IMR-90 (cell line): ENCODE measurements around the gene LMTK2. TPM values are rescaled to one million over a fixed set of nuclear protein-coding genes. Genes with fewer than 3 reads are reported as not detected.

Experiments
- ATAC-seq: fragments of 200-7000 bp; cut with Tn5 transposase; 2 replicates; pipeline ENCODE4 v1.9.1; 2020; ENCODE audit warnings: low read depth, mild to moderate bottlenecking, moderate library complexity
- BruUV-seq: library from RNA; stranded (reverse); fragments of 400-500 nt; replicated peaks from 2 replicates; lab custom pipeline; 2021; lab: Mats Ljungman, UMichigan
- CTCF ChIA-PET: fragments of 300-600 bp; formaldehyde crosslinking; extraction: SDS; loops from one replicate; lab custom pipeline; 2021; ENCODE audit warnings: antibody characterized with exemption; lab: Yijun Ruan, JAX
- POLR2A ChIA-PET: fragments of 300-600 bp; sonication (Branson Sonifier 250); formaldehyde crosslinking; loops from one replicate; lab custom pipeline; 2022; ENCODE audit warnings: antibody characterized with exemption; ENCODE audit not compliant: unreplicated experiment; lab: Charles Lee
- DNase-seq: peaks from one replicate; pipeline ENCODE4 v3.0.0; 2013
- H2AFZ ChIP-seq: replicated peaks from 2 replicates; pipeline ENCODE3; 2013; ENCODE audit warnings: low read length, mild to moderate bottlenecking; ENCODE audit not compliant: poor library complexity
- H2AK5ac ChIP-seq: 2 replicates; pipeline ENCODE4 v1.6.1; 2013; ENCODE audit warnings: low read depth, low read length, inconsistent platforms
- H2AK9ac ChIP-seq: replicated peaks from 2 replicates; pipeline ENCODE3; 2013; ENCODE audit warnings: mild to moderate bottlenecking, low read depth, low read length, moderate library complexity; ENCODE audit not compliant: poor library complexity
- H2BK120ac ChIP-seq: 2 replicates; pipeline ENCODE4 v1.6.1; 2013; ENCODE audit warnings: low read depth, low read length, inconsistent platforms
- H2BK15ac ChIP-seq: 3 replicates; pipeline ENCODE4 v1.6.1; 2013; ENCODE audit warnings: low read depth, low read length, inconsistent platforms
- H2BK20ac ChIP-seq: 2 replicates; pipeline ENCODE4 v1.6.1; 2013; ENCODE audit warnings: low read depth, mild to moderate bottlenecking, inconsistent platforms, low read length, moderate library complexity
- H2BK5ac ChIP-seq: 2 replicates; pipeline ENCODE4 v1.6.1; 2013; ENCODE audit warnings: mild to moderate bottlenecking, low read depth, low read length, inconsistent platforms; ENCODE audit not compliant: poor library complexity, severe bottlenecking
- H3K14ac ChIP-seq: replicated peaks from 2 replicates; pipeline ENCODE4 v1.6.1; 2013; ENCODE audit warnings: low read depth, low read length, inconsistent platforms
- H3K18ac ChIP-seq: 2 replicates; pipeline ENCODE4 v1.6.1; 2013; ENCODE audit warnings: low read depth, low read length, control low read depth
- H3K23ac ChIP-seq: 2 replicates; pipeline ENCODE4 v1.6.1; 2013; ENCODE audit warnings: low read depth, low read length, inconsistent platforms
- H3K27ac ChIP-seq: 2 replicates; pipeline ENCODE4 v1.5.1; 2013; ENCODE audit warnings: mild to moderate bottlenecking, control low read depth, low read length; ENCODE audit not compliant: insufficient read depth
- H3K27me3 ChIP-seq: 2 replicates; pipeline ENCODE4 v1.6.1; 2013; ENCODE audit warnings: low read length; ENCODE audit not compliant: control insufficient read depth, insufficient read depth
- H3K36me3 ChIP-seq: 2 replicates; pipeline ENCODE4 v1.6.1; 2013; ENCODE audit warnings: low read length, mixed read lengths; ENCODE audit not compliant: control insufficient read depth, insufficient read depth
- H3K4ac ChIP-seq: 2 replicates; pipeline ENCODE4 v1.6.1; 2013; ENCODE audit warnings: low read depth, low read length, inconsistent platforms
- H3K4me1 ChIP-seq: 2 replicates; pipeline ENCODE4 v1.6.1; 2013; ENCODE audit warnings: low read length, mixed read lengths; ENCODE audit not compliant: control insufficient read depth, insufficient read depth
- H3K4me2 ChIP-seq: 2 replicates; pipeline ENCODE4 v1.6.1; 2013; ENCODE audit warnings: low read depth, mild to moderate bottlenecking, control low read depth, low read length, moderate library complexity
- H3K4me3 ChIP-seq: 2 replicates; pipeline ENCODE4 v1.5.1; 2013; ENCODE audit warnings: low read depth, mild to moderate bottlenecking, control low read depth, low read length, moderate library complexity; ENCODE audit not compliant: insufficient read depth
- H3K56ac ChIP-seq: 2 replicates; pipeline ENCODE4 v1.6.1; 2013; ENCODE audit warnings: low read length, inconsistent platforms; ENCODE audit not compliant: insufficient read depth; ENCODE audit errors: extremely low read depth
- H3K79me1 ChIP-seq, 2 experiments: 2 replicates each; pipeline ENCODE4 v1.6.1; 2013; ENCODE audit warnings: low read length in 2 of 2, inconsistent platforms in 1 of 2, low read depth in 1 of 2
- H3K9ac ChIP-seq: 2 replicates; pipeline ENCODE4 v1.6.1; 2013; ENCODE audit warnings: low read depth, low read length, control low read depth
- H3K9me1 ChIP-seq: 2 replicates; pipeline ENCODE4 v1.6.1; 2013; ENCODE audit warnings: low read length, inconsistent platforms; ENCODE audit not compliant: insufficient read depth
- H3K9me3 ChIP-seq: 2 replicates; pipeline ENCODE4 v1.6.1; 2013; ENCODE audit warnings: low read length; ENCODE audit not compliant: control insufficient read depth, insufficient read depth
- H4K20me1 ChIP-seq: 2 replicates; pipeline ENCODE4 v1.6.1; 2013; ENCODE audit warnings: low read length, inconsistent platforms; ENCODE audit not compliant: insufficient read depth
- H4K5ac ChIP-seq: 2 replicates; pipeline ENCODE4 v1.6.1; 2013; ENCODE audit warnings: mild to moderate bottlenecking, low read depth, low read length, control low read depth
- H4K8ac ChIP-seq, 2 experiments: 2 replicates each; pipeline ENCODE4 v1.6.1; 2013; ENCODE audit warnings: low read depth in 2 of 2, low read length in 2 of 2, control low read depth in 1 of 2, inconsistent platforms in 1 of 2
- H4K91ac ChIP-seq: 2 replicates; pipeline ENCODE4 v1.6.1; 2013; ENCODE audit warnings: low read depth, low read length, inconsistent platforms; ENCODE audit not compliant: insufficient read depth
- BHLHE40 ChIP-seq: fragments of 150-350 bp; IDR thresholded peaks from 2 replicates; pipeline ENCODE4 v1.6.1; 2016; ENCODE audit warnings: mild to moderate bottlenecking, low read depth, low read length
- CEBPB ChIP-seq: IDR thresholded peaks from 2 replicates; pipeline ENCODE4 v1.6.1; 2012; ENCODE audit warnings: low read depth, low read length, improper control_type of control experiment
- CHD1 ChIP-seq: IDR thresholded peaks from 2 replicates; pipeline ENCODE4 v1.6.1; 2012; ENCODE audit warnings: low read depth, low read length, improper control_type of control experiment
- ELK1 ChIP-seq: fragments of 150-350 bp; IDR thresholded peaks from 2 replicates; pipeline ENCODE4 v1.6.1; 2016; ENCODE audit warnings: low read depth, mild to moderate bottlenecking, low read length, moderate library complexity, borderline replicate concordance
- FOS ChIP-seq: fragments of 150-350 bp; IDR thresholded peaks from 2 replicates; pipeline ENCODE4 v1.6.1; 2016; ENCODE audit warnings: low read depth, low read length
- MAFK ChIP-seq: IDR thresholded peaks from 2 replicates; pipeline ENCODE4 v1.6.1; 2012; ENCODE audit warnings: low read depth, low read length, improper control_type of control experiment
- MAZ ChIP-seq: IDR thresholded peaks from 2 replicates; pipeline ENCODE4 v1.6.1; 2012; ENCODE audit warnings: low read depth, mild to moderate bottlenecking, low read length, improper control_type of control experiment, moderate library complexity, borderline replicate concordance
- MXI1 ChIP-seq: IDR thresholded peaks from 2 replicates; pipeline ENCODE4 v1.6.1; 2012; ENCODE audit warnings: low read depth, mild to moderate bottlenecking, low read length, moderate library complexity, borderline replicate concordance
- NFE2L2 ChIP-seq: fragments of 150-350 bp; IDR thresholded peaks from 2 replicates; pipeline ENCODE4 v1.6.1; 2016; ENCODE audit warnings: low read depth, mild to moderate bottlenecking, low read length
- POLR2A ChIP-seq: IDR thresholded peaks from 2 replicates; pipeline ENCODE4 v1.6.1; 2012; ENCODE audit warnings: mild to moderate bottlenecking, low read depth, low read length
- RAD21 ChIP-seq: IDR thresholded peaks from 2 replicates; pipeline ENCODE4 v1.6.1; 2012; ENCODE audit warnings: low read length, improper control_type of control experiment
- RCOR1 ChIP-seq: IDR thresholded peaks from 2 replicates; pipeline ENCODE4 v1.6.1; 2012; ENCODE audit warnings: mild to moderate bottlenecking, low read length, improper control_type of control experiment; ENCODE audit not compliant: insufficient replicate concordance
- RFX5 ChIP-seq: IDR thresholded peaks from 2 replicates; pipeline ENCODE4 v1.8.0; 2012; ENCODE audit warnings: low read depth, mild to moderate bottlenecking, low read length, moderate library complexity
- SMC3 ChIP-seq: fragments of 150-350 bp; IDR thresholded peaks from 2 replicates; pipeline ENCODE4 v1.6.1; 2016; ENCODE audit warnings: low read depth, mild to moderate bottlenecking, antibody characterized with exemption, low read length, moderate library complexity
- WGBS, 2 experiments: methylation state at CpG; one replicate each; pipeline versions ENCODE4 v1.1.5 to v1.1.7; 2013; ENCODE audit warnings: missing lambda C conversion rate in 2 of 2; ENCODE audit not compliant: insufficient read length in 1 of 2; ENCODE audit errors: extremely low coverage in 2 of 2; 5-methylcytosine and 5-hydroxymethylcytosine counted together
- dilution Hi-C: fragments of 300-500 bp; cut with HindIII; formaldehyde crosslinking; loops from one replicate; pipeline ENCODE4 v1.14.3; 2018; ENCODE audit warnings: low sequenced_read_pairs; ENCODE audit not compliant: unreplicated experiment
- in situ Hi-C: fragments of 300-500 bp; cut with MboI; formaldehyde crosslinking; loops from 3 replicates; pipeline ENCODE4 v1.14.3; 2019; ENCODE audit warnings: low sequenced_read_pairs, inconsistent platforms, mixed read lengths
- intact Hi-C: fragments of 100-400 bp; cut with micrococcal nuclease; formaldehyde crosslinking; loops from 2 replicates; pipeline ENCODE4 v1.10.0; 2022
- polyA plus RNA-seq, 3 experiments: library from polyadenylated mRNA; depleted of rRNA; stranded (reverse); fragments of >200 nt; gene quantifications; 2 replicates each; pipeline ENCODE4 v1.2.3, GENCODE V29; 2012; ENCODE audit warnings: low replicate concordance in 1 of 3
- total RNA-seq: library from RNA; depleted of rRNA; stranded (reverse); fragments of >200 nt; gene quantifications from 2 replicates; pipeline ENCODE4 v1.2.3, GENCODE V29; 2012
- TF ChIP-seq, protein P1 (sequence below): conservative IDR thresholded peaks from 2 replicates; pipeline ENCODE4 v1.5.1; 2012; ENCODE audit warnings: mild to moderate bottlenecking, low read depth, low read length, improper control_type of control experiment
- TF ChIP-seq, protein P2 (sequence below): fragments of 150-350 bp; IDR thresholded peaks from 2 replicates; pipeline ENCODE4 v1.6.1; 2017; ENCODE audit warnings: mild to moderate bottlenecking, antibody characterized with exemption, low read length, low read depth

The LMTK2 gene
- total and polyA plus RNA-seq, 2 of the 4 experiments (the other 2 are of a cell fraction): 4.4 to 5.0 TPM

GRCh38 chr7:98242342-98242741 lies 135.7 kb downstream of the LMTK2 start:
- in situ Hi-C loops: no loop called here
- Histone ChIP-seq H2BK20ac (no peak overlapping the region), H3K56ac (no peak overlapping the region), H2BK15ac (no peak overlapping the region), H2BK120ac (no peak overlapping the region), H4K8ac (no peak overlapping the region), H3K4me2 (no peak overlapping the region), H3K9ac (no peak overlapping the region), H2AK5ac (no peak overlapping the region), H4K91ac (no peak overlapping the region), H2AFZ (no peak overlapping the region), H3K23ac (no peak overlapping the region), H3K18ac (no peak overlapping the region), H3K27me3 (no peaks in the 10 kb centered on the region), H3K36me3 (peaks cover 31% of the 10 kb centered on the region), H3K14ac (no peak overlapping the region), H2BK5ac (no peak overlapping the region), H3K9me3 (no peaks in the 10 kb centered on the region), H4K5ac (no peak overlapping the region), H3K27ac (no peak overlapping the region), H2AK9ac (no peak overlapping the region), H3K4me3 (no peak overlapping the region), H3K4me1 (no peaks in the 10 kb centered on the region), H3K4ac (no peak overlapping the region), H3K9me1 (peaks cover 6% of the 10 kb centered on the region; the same call in 1 of the 2 replicates), H4K20me1 (no peaks in the 10 kb centered on the region), H3K79me1 (peaks cover 0 to 4% of the 10 kb centered on the region in 2 experiments; a peak in 1 of 4 replicates)
- no peak for TF ChIP-seq SMC3
- no peak for TF ChIP-seq BHLHE40
- TF ChIP-seq RCOR1: no peak
- TF ChIP-seq RFX5: no peak
- TF ChIP-seq CEBPB: no peak
- no peak for TF ChIP-seq FOS
- TF ChIP-seq NFE2L2: no peak
- no peak for TF ChIP-seq RAD21
- TF ChIP-seq MXI1: no peak
- no peak for TF ChIP-seq CHD1
- TF ChIP-seq POLR2A: no peak
- TF ChIP-seq MAFK: no peak
- TF ChIP-seq, protein P1, sequence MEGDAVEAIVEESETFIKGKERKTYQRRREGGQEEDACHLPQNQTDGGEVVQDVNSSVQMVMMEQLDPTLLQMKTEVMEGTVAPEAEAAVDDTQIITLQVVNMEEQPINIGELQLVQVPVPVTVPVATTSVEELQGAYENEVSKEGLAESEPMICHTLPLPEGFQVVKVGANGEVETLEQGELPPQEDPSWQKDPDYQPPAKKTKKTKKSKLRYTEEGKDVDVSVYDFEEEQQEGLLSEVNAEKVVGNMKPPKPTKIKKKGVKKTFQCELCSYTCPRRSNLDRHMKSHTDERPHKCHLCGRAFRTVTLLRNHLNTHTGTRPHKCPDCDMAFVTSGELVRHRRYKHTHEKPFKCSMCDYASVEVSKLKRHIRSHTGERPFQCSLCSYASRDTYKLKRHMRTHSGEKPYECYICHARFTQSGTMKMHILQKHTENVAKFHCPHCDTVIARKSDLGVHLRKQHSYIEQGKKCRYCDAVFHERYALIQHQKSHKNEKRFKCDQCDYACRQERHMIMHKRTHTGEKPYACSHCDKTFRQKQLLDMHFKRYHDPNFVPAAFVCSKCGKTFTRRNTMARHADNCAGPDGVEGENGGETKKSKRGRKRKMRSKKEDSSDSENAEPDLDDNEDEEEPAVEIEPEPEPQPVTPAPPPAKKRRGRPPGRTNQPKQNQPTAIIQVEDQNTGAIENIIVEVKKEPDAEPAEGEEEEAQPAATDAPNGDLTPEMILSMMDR: no peak
- no peak for TF ChIP-seq MAZ
- no peak for TF ChIP-seq ELK1
- TF ChIP-seq, protein P2, sequence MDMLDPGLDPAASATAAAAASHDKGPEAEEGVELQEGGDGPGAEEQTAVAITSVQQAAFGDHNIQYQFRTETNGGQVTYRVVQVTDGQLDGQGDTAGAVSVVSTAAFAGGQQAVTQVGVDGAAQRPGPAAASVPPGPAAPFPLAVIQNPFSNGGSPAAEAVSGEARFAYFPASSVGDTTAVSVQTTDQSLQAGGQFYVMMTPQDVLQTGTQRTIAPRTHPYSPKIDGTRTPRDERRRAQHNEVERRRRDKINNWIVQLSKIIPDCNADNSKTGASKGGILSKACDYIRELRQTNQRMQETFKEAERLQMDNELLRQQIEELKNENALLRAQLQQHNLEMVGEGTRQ: no peak
- no TSS peak for BruUV-seq
- dilution Hi-C loops: no loop called here
- ChIA-PET POLR2A (no interaction called here), CTCF (interaction anchor here (0.7 kb wide), 2 partner anchors 8 to 221 kb away, joined by 3 read pairs; no protein-coding TSS in a partner anchor)
- 100% methylated on average over 1 of the region's 1 CpG; no CpG with 5 or more reads in 1 of the 2 experiments for WGBS, 2 experiments
- intact Hi-C loops: no loop called here
- ATAC-seq: no peak
- no peak for DNase-seq
